Measurements from ENCODE around the gene HARS1. TPM values are rescaled to one million over a fixed set of nuclear protein-coding genes. Genes with fewer than 3 reads are reported as not detected.

HARS1 gene
- total and polyA plus RNA-seq, 2 donors (not counting 1 experiment from before 2014, with no cell fraction given) = 53.2 to 85.8 TPM

DNA sequence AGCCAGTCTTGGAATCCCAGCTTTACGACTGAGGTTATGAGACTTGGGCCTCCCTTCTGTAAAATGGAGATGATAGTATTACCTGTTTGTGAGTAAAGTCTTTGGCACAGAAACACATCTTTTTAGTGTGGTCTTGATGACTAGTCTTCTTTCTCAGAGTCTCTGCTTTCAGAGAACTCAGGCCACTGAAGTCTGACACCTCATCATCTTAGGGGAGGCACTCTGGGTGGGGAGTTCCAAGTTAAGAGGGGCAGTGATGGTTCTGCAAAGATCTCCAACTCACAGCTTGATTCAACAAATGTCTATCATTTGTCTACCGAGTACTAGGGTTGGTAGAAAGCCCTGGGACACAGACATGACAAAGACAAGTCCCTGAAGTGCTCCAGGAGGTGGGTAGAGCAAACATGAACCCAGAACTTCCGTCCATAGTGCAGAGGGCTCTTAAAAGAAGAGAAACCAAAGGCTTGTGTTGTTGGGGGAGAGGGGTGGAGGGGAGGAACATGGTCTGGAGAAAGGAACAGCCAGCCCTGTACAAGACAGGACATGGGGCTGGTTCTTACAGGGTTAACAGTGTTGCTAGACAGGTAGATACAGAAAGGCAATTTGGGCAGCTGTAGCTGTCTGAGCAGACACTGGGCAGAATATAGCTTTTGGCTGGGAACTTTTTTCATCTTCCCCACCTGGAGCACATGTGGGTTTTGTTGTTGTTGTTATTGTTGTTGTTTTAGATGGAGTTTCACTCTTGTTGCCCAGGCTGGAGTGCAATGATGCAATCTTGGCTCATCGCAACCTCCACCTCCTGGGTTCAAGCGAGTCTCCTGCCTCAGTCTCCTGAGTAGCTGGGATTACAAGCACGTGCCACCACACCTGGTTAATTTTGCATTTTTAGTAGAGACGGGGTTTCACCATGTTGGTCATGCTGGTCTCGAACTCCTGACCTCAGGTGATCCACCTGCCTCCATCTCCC lies 55.6 kb downstream of the HARS1 start:
- Histone ChIP-seq H3K4me3 (replicated peaks in 1 of 4; ENCODE audit: control extremely low read depth in 1 of 4, insufficient read depth in 1 of 4, low read depth in 3 of 4, low read length in 4 of 4) (no peak overlapping the region), H2AFZ (ENCODE audit: low read length) (no peak overlapping the region), H4K20me1 (ENCODE audit: control insufficient read depth, extremely low read depth, insufficient read depth, low read length) (no peaks in the 10 kb centered on the region), H3K36me3 (ENCODE audit: control insufficient read depth, insufficient read depth, low read length) (no peaks in the 10 kb centered on the region), H3K27ac (ENCODE audit: insufficient read depth, low read length) (no peak overlapping the region), H3K79me2 (ENCODE audit: control insufficient read depth, insufficient read depth, low read length) (peaks cover 5% of the 10 kb centered on the region), H3K9me3 (ENCODE audit: control insufficient read depth, insufficient read depth, low read depth, low read length) (no peaks in the 10 kb centered on the region), H3K4me1 (ENCODE audit: control insufficient read depth, extremely low read depth, insufficient read depth, low read length) (peaks cover 2% of the 10 kb centered on the region), H3K4me2 (ENCODE audit: extremely low read depth, insufficient read depth, low read length) (no peak overlapping the region), H3K9ac (ENCODE audit: insufficient read depth, low read length) (no peak overlapping the region), H3K27me3 (ENCODE audit: control insufficient read depth, insufficient read depth, low read length) (no peaks in the 10 kb centered on the region)
- DNase-seq (ENCODE audit: low read depth in 2 of 2) = no peak
- no peak for TF ChIP-seq CTCF (conservative IDR thresholded peaks at IDR 0.05 in 1 of 2, IDR thresholded peaks at IDR 0.05 in 1 of 2; ENCODE audit: low read depth in 1 of 2, low read length in 2 of 2)
- no peak for TF ChIP-seq EZH2 (IDR thresholded peaks at IDR 0.05; ENCODE audit: low read length, missing control alignments)

DNA sequence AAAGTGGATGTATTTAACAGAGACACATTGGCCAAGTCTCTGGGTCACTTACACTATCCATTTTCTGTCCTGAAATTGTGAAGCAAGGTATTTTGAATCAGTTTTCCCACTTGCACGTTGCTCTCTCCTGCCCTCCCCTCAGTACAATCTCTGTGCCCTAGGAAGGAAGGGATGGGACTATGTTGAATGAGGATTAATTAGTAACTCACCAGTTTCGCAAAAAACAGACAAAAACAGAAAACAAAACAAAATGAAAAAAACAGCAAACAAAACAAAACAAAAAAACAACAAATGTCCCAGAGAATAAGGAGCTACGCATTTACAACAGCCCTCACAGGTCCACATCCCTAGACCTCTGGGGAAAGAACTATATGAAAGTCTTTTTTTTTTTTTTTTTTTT lies 57.1 kb downstream of the HARS1 start:
- H3K4me3 ChIP-seq (replicated peaks in 1 of 4; ENCODE audit: control extremely low read depth in 1 of 4, insufficient read depth in 1 of 4, low read depth in 3 of 4, low read length in 4 of 4) = no peak overlapping the region
- H3K4me2 ChIP-seq (ENCODE audit: extremely low read depth, insufficient read depth, low read length) = no peak overlapping the region
- no peaks in the 10 kb centered on the region for H3K79me2 ChIP-seq (ENCODE audit: control insufficient read depth, insufficient read depth, low read length)
- TF ChIP-seq EZH2 (IDR thresholded peaks at IDR 0.05; ENCODE audit: low read length, missing control alignments) = no peak
- no peak for TF ChIP-seq CTCF (conservative IDR thresholded peaks at IDR 0.05 in 1 of 2, IDR thresholded peaks at IDR 0.05 in 1 of 2; ENCODE audit: low read depth in 1 of 2, low read length in 2 of 2)
- H2AFZ ChIP-seq (ENCODE audit: low read length) = no peak overlapping the region
- no peak for DNase-seq (ENCODE audit: low read depth in 2 of 2)
- peaks cover 2% of the 10 kb centered on the region for H3K4me1 ChIP-seq (ENCODE audit: control insufficient read depth, extremely low read depth, insufficient read depth, low read length)
- H3K9me3 ChIP-seq (ENCODE audit: control insufficient read depth, insufficient read depth, low read depth, low read length) = no peaks in the 10 kb centered on the region
- H4K20me1 ChIP-seq (ENCODE audit: control insufficient read depth, extremely low read depth, insufficient read depth, low read length) = no peaks in the 10 kb centered on the region
- H3K27me3 ChIP-seq (ENCODE audit: control insufficient read depth, insufficient read depth, low read length) = no peaks in the 10 kb centered on the region
- no peaks in the 10 kb centered on the region for H3K36me3 ChIP-seq (ENCODE audit: control insufficient read depth, insufficient read depth, low read length)
- no peak overlapping the region for H3K27ac ChIP-seq (ENCODE audit: insufficient read depth, low read length)
- no peak overlapping the region for H3K9ac ChIP-seq (ENCODE audit: insufficient read depth, low read length)

DNA sequence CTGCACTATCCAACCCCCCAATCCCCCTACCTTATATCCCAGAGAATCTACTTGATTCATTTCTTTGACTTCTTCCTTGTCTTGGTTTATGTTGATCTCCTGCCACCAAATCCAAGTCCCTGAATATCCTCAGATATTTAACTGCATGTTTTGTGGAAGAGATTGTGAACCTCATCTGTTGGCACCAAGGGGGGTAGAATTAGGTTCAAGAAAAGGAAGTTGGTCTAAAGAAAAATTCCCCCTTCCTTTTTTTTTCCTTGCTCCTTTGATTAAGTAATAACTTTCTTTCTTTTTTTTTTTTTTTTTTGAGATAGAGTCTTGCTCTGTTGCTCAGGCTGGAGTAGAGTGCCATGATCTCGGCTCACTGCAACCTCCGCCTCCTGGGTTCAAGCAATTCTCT lies 57.7 kb downstream of the HARS1 start:
- Histone ChIP-seq H3K27me3 (ENCODE audit: control insufficient read depth, insufficient read depth, low read length) (no peaks in the 10 kb centered on the region), H3K36me3 (ENCODE audit: control insufficient read depth, insufficient read depth, low read length) (no peaks in the 10 kb centered on the region), H3K4me1 (ENCODE audit: control insufficient read depth, extremely low read depth, insufficient read depth, low read length) (peaks cover 2% of the 10 kb centered on the region), H3K4me3 (replicated peaks in 1 of 4; ENCODE audit: control extremely low read depth in 1 of 4, insufficient read depth in 1 of 4, low read depth in 3 of 4, low read length in 4 of 4) (no peak overlapping the region), H3K4me2 (ENCODE audit: extremely low read depth, insufficient read depth, low read length) (peak overlapping the region; percentile 98), H3K9me3 (ENCODE audit: control insufficient read depth, insufficient read depth, low read depth, low read length) (no peaks in the 10 kb centered on the region), H3K27ac (ENCODE audit: insufficient read depth, low read length) (no peak overlapping the region), H3K9ac (ENCODE audit: insufficient read depth, low read length) (no peak overlapping the region), H4K20me1 (ENCODE audit: control insufficient read depth, extremely low read depth, insufficient read depth, low read length) (no peaks in the 10 kb centered on the region), H3K79me2 (ENCODE audit: control insufficient read depth, insufficient read depth, low read length) (no peaks in the 10 kb centered on the region), H2AFZ (ENCODE audit: low read length) (peak overlapping the region; percentile 98)
- no peak for DNase-seq (ENCODE audit: low read depth in 2 of 2)
- TF ChIP-seq EZH2 (IDR thresholded peaks at IDR 0.05; ENCODE audit: low read length, missing control alignments) (no peak), CTCF (conservative IDR thresholded peaks at IDR 0.05 in 1 of 2, IDR thresholded peaks at IDR 0.05 in 1 of 2; ENCODE audit: low read depth in 1 of 2, low read length in 2 of 2) (no peak)

All from fibroblast of lung (primary cell).